GM21360 (cell line): ENCODE measurements around the gene NAP1L1.

Experiments used
- ATAC-seq: cut with Tn5 transposase; IDR thresholded peaks from one replicate; pipeline ENCODE4 v1.9.1; 2021; ENCODE audit warnings: mild to moderate bottlenecking, moderate library complexity; ENCODE audit not compliant: unreplicated experiment

NAP1L1 gene

DNA sequence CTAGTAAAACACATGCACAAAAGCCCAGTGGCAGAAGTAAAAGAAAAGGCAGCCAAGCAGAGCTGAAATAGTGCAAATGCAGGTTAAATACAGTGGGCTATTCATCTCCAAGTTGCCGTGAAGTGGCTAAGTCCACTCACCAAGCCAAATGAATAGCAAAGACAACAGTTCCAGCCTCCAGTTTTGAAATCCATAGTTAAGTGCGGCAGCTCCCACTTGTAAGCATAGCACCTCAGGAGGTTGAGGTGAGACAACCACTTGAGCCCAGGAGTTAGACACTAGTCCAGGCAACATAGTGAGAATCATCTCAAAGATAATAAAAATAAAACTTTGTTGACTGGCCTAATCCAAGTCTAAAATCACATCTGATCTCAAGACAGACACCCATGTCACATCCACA lies 43.1 kb downstream of the NAP1L1 start:
- no peak for ATAC-seq

DNA sequence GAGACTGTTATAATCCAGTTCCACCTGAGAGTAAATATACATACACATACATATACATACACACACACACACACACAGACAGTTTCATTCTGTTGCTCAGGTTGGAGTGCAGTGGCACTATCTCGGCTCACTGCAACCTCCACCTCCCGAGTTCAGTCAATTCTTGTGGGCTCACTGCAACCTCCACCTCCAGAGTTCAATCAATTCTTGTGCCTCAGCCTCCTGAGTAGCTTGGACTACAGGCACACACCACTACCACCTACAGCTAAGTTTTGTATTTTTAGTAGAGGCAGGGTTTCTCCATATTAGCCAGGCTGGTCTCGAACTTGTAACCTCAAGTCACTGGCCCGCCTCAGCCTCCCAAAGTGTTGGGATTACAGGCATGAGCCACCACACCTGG lies 44.0 kb downstream of the NAP1L1 start:
- ATAC-seq = no peak

DNA sequence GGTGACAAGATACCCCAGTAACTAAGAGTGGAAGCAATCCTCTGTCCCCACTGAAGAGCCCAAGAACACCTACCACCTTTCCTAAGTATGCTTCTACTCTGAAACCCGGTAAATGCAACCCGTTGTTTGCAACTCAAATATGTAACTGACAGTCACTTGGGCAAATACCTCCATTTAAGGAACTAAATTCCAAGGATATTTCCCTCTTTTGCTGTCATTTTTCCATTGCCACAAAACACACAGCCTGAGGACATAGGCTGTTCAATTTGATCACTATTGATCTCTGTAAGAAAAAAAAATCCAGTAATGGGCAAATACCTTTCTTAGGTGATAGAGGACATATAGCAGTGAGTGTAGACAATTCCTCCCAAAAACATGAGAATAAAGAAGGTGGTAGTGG lies 46.3 kb downstream of the NAP1L1 start:
- no peak for ATAC-seq

DNA sequence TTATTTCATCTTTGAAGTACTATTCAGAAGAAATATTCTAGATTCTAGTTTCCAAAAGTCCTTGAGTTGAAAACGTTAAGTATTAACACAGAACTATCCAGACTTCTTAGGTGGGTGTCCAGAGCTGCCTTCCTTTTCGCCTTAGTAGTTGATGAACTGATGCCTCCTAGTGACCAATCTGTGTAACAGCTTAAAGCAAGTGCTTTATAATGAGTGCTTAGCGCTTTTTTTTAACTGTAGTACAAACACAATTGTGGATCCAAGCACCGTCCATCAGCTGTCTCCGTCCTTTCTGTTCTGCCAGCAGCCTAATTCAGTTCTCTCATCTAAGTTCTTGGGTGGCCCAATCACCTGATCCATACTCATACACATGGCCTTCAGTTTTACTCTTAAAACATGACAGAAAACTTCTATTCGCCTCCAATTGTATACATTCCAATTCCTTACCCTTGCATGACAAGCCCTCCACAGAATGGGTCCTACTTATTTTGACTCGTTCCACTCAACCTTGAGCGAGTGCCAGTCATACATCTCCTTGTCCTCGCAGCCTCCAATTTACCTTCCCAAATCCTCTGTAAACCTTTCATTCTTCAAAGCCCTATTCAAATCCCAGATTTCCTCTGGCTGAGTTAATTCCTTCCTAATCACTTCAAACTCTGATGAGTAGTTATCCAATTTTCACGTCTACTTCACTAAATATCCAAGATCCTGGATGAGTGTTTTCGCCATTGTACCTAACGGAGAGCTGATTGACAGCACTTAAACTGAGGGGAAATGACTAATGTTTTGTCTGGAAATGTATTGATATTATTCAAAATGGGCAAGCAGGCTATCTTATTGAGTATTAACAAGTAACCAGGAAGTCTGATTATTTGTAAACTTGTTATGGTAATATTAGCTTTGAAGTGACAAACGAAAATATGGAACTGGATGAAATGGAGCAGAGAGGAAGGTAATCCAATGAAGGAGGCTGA lies 47.1 kb downstream of the NAP1L1 start:
- ATAC-seq = peak; percentile 67

DNA sequence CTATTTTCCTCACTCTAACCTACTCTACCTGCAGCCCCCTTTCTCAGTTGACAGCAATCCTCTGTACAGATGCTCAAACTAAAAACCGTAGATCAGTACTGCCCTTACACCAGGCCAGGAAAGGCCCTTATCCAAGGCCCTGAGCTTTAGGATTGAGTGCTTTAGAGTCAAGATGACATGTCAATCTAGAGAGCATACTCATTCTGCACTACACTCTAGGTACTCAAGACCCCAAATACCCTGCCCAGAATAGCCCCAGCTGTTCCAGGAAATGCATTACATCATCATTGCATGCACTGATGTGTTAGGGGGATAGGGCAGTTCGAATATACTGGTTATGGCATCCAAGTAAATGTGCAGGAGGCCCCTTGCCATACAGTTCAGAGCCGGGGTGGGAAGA lies 49.4 kb downstream of the NAP1L1 start:
- ATAC-seq = no peak

DNA sequence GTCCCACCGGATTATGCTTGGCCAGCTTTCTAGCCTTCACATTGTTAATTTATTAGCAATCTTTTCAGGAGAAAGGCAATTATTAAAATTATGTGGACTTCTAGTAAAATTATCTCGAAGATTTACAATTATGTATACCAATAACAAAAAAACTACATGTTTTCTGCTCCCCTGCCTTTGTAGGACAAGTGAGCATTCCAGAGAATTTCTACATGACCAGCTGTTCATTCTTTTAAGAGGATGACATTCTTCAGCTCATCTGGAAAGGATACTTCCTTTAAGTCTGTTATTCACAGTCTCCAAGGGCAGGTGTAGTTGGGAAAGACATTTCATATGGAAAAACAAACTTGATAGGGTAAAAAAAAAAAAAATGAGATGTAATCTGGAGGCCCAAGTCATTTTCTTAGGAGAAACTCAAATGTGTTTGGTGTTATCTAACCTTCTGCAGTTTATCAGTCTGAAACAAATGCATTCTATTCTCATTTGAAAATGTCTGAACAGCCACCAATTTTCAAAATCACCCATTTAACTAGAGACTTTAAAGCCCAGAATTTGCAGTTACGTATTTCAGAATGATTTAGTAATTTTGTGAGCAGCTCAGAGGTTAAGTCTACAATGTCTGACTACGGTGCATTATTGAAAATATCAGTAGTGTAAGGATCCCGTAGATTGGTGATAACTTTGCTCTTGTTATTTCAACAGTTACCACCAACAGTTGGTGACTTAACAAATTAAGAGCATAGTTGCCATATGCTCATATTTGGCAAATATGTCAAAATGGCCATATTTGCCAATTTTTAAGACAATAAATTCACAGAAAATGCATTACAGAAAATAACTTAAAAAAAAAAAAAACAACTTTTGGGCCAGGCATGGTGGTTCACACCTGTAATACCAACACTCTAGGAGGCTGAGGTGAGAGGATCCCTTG lies 51.1 kb downstream of the NAP1L1 start:
- ATAC-seq = no peak

DNA sequence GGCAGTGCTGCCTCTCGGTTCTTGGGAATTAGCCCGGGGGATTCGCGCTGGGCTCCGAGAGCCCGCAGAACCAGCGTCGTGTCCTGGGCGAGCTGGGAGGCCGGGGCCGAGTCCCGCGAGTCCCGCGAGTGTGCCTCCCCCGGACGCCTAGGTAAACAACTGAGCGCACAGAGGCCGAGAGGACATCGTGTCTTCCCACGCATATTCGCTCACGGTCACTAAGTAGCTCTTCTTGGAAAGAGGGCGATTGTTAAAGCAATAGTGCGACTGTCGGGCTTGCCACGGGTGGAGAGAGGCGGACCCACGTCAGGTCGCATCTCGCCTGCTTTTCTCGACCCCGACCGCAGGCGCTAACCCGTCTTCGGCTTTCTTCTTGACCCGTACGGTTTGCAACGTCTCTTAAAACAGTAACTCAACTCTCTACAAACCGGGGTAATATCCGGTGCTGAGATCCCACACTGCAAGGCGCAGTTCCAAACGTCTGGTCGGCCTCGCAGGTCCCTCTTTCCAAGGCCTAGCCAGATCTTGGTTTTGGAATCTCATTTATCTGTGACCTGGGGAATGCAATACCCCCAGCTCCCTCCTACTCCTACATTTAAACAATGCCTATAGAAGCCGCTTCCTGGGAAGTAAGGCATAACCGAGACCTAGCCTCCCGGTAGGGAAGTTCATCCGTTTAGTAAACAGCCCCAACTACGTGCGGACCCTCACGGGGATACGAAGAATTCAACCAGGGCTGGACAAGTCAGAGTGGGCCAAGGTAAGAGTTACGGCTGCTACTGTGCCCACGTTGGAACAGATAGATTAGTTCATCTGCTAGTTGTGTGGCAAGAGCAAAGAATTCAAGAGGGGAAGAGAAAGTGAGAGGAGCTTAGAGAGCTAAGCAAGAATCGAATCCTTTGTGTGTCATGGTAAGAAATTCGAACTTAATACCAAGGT lies 52.2 kb downstream of the NAP1L1 start:
- ATAC-seq = peak; percentile 22

DNA sequence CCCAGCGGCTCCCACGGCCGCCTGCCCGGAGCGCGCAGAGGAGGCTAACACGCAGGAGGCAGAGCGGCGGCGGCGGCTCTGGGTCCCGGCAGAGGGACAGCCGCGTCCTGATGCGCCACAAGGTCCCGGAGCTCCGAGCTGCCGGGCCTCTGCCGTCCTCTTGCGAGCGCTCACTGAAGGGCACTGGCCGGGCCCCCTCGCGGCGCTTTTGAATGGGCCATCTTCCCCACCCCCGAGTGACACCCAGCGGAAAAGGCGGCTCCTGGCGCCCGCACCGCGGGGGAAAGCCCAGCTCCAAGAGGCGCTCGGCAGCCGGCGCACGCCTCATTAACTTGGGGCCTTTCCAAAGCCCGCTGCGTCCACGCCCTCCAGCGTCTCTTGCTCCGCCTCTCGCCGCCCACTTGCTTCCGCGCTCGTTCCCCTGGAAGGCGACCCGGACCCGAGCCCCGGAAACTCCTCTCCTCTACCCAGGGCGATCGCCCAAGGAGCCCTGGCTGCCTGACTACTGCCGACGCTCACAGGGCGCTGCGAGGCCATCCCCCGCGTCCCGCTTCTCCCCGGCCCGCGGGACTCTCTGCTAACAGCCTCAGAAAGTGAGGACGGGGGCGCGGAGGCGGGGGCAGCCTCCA lies 53.0 kb downstream of the NAP1L1 start, which contains the start of gene PHLDA1:
Gene PHLDA1 (minus strand): TSS at position 363 of the 629 bp plus-strand sequence.
- ATAC-seq = peak; percentile 84

DNA sequence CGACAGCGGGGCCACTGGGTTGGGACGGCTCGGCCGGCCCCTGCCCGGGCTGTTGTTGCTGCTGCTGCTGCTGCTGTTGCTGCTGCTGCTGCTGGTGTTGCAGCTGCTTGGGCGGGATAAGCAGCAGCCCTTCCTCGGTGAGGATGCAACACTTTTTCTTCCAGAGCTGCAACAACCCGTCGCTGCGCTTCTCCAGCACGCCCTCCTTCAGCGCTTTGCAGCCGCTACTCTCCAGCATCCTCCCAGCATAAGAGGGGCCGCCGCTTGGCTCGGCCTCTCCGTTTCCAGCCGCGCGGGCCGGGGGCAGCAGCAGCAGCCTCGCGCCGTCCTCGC lies 53.4 kb downstream of the NAP1L1 start:
- ATAC-seq = no peak

DNA sequence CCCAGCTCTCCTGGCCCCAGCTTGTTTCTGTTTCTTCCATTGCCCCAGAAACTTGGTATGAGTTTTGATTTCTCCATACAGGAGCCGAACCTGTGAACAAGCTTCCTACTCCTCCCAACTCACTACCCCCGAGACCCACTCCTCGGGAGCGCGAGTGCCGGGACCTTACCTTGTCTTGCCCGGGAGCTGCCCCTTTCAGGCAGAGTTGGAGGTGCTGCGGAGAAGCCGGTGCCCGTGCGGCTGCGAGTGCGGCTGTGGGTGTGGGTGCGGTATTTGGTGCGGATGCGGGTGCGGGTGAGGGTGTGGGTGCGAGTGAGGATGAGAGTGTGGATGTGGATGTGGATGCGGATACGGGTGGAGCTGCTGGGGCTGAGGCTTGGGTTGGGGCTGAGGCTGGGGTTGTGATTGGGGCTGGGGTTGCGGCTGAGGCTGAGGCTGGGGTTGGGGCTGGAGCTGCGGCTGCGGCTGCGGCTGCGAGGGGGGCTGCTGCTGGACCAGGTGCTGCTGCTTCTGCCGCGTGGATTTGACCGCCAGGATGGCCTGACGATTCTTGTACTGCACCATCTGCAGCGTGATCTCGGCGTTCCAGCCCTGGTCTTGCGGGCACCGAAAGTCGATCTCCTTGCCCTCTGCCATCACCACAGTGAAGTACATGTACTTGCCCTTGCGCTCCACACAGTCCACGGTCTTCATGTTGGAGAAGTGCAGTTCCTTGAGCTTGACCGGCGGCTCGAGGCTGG lies 54.0 kb downstream of the NAP1L1 start:
- no peak for ATAC-seq

DNA sequence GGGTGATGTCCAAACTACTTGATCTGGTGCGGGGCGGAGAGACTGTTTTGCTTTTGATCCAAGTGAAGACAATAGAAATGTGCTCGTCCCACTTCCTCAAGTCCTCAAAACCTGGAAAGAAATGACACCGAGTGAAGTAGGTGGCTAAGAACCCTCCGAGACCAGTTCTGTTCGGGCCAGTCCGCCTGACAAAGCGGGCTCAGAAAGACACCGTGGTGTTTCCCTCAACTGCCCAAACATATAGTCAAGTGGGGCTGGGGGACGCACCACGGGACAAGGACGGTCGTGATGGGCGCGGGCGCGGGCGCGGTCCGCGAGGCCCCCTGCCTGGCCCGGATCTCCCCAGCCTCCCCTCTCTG lies 54.5 kb downstream of the NAP1L1 start:
- no peak for ATAC-seq

DNA sequence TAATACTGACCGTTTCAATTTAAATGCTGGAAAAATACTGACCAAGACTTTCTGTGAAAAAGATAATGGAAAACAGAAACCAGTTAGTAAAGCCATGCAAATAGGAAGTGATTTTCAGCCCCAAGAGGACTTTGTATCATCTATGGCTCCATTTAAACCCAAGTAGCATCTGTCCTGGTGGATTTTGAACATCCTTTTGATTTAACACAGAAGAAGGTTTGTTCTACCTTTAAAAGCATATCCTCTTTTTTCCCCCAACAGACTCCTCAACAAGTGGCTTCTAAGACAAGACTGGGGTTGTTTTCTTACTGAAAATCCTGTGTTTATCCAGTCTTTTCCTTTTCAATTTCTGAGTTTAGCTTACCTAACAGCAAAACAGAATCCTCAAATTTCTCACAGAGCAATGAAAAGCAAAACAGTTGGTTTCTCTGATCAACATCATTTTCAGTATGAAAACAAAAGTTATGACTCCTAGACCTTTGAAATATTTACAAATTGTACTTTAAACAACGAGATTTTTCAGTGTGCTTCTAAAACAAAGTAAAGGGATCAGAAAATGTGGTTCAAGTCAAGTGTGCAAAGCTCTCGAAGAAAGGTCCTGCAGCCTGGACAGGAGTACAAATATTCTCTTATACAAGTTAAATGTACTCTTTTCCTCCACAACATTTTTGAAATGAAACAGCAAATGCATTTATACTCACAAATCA lies 55.8 kb downstream of the NAP1L1 start:
- ATAC-seq = no peak

DNA sequence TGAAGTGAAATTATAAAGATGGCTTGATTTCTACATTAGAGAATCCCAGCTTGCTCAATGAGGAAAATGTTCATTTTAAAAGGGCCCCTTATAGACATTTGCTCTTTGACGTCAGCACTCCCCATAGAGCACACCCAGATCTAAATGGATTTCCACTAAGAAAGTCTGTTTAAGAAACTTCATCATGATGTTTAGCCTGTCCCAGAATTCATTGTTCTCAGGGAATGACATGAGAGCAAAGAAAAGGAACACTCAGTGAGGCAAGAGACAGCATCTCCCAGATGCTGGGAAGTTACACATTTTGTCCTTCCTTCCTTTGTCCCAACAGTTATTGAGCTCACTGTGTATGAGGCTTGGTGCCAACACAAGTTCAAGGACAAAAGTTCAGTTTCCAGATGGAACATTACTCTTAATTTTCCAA lies 57.8 kb downstream of the NAP1L1 start:
- no peak for ATAC-seq

DNA sequence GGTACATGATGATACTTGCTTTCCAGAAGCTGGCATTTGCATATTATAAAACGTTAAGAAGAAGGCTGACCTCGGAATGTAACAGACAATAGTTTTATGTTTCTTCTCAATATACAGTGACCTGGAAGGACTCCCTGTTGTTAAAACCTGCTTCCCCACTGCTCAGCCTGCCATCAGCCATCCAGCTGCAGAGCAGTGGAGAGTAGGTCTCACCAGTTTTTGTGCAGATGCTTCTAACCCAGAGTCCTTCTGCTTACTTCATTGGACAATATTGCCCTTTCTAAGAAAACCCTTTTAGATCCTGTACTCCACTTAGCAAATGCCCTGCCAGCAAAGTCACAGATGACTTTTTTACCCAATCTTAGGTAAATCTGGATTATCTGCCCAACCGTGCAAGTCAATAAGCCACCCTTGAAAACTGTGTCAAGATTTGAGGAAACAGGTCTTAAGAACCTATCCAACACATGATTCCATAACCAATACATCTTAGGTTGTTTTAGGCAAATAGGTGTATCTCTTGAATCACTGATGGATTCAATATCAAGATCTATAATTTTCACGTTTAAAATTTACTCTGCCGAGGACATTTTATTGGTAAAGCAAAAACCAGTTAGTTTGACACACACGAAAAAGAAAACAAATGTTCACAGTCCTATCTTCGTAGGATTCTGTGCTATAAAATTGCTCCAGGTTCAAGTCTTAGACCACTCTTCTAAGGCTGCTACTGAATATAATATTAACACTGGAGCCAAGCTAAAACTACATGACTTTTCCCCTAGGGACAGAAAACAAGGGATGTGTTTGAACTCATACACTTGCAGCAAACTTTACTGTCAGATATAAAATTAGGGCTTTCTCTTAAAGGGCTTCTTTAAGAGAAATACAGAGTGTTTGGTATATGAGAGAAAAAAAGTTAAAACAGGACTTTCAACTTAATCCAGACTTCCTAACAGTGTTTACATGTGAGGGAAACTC lies 58.6 kb downstream of the NAP1L1 start:
- no peak for ATAC-seq

DNA sequence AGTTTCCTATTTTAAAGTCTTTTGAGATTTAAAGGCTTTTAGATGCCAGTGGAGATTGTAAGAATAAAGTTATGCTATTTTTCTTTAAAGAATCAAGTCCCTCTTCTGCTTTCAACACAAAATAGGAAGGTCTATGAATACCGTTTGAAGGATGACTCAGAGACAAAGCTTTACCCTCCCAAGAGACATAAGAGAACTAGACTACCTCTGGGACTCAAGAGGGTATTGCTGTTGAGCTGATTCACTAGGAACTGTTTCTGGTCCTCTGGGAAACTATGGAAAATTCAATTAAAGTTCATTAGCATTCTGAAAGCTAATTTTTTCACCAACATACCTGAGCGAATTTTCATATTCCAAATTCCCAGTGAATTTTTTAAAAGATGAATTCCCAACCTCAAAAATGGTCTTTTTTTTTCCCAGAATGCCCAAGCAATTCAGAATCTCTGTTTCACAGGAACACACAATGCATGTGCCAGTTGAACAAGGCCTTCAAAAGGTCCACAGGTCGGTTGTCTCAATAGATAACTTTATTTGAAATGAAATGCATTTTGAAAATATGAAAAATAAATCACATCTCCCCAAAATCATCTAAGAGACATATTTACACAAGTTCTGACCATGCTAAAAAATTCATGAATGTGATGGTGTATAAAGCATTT lies 59.4 kb downstream of the NAP1L1 start:
- no peak for ATAC-seq

DNA sequence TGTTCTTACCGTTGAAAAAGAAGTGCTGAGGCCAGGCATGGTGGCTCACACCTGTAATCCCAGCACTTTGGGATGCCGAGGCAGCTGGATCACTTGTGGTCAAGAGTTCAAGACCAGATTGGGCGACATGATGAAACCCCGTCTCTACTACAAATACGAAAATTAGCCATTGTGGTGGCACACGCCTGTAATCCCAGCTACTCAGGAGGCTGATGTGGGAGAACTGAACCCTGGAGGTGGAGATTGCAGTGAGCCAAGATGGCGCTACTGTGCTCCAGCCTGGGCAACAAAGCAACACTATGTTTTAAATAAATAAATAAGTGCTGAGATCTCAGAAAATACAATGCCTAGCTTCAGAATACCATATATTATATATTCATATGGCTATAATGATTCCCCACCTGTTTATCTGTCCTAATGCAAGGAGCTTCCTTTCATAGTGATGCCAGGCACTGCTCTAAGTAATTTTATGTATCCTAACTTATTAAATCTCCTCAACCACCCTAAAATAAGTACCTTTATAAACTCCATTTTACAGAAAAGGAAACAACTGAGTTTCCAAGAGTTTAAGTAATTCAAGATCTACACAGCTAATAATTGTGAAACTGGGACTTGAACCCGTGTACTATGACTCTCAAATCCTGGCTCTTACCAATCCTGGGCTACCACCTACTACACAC lies 60.2 kb downstream of the NAP1L1 start:
- no peak for ATAC-seq
